Epithelial cell of prostate (primary cell): Measurements from ENCODE around the gene INTS15.
"Not testable (repeated sequence)": the region's sequence is repeated elsewhere in the genome, so short reads cannot be mapped to it uniquely, and the experiment has no call there.

Experiments
- DNase-seq: peaks from one replicate; pipeline ENCODE4 v3.0.0-alpha.2; 2011; ENCODE audit warnings: low read depth, low spot score
- H3K27ac ChIP-seq: fragments of 450-650 bp; 2 replicates; pipeline ENCODE4 v1.5.1; 2017; ENCODE audit warnings: mild to moderate bottlenecking

INTS15 gene

GRCh38 chr7:6614953-6615722 is 25.3 kb downstream of the INTS15 start, which contains the start of gene ZNF853:
TSS of gene ZNF853 (plus strand) at chr7:6615610. CDS start at chr7:6616175, 565 bp downstream.
- DNase-seq = no peak
- no peak within 1 kb of the TSS for H3K27ac ChIP-seq

- DNase-seq = no peak
- no peak overlapping the region for H3K27ac ChIP-seq
These were observed 26.1 kb downstream of the INTS15 start for GRCh38 chr7:6615723-6616555.

- H3K27ac ChIP-seq = no peak overlapping the region
- no peak for DNase-seq
These were observed 27.2 kb downstream of the INTS15 start for GRCh38 chr7:6616854-6617643.

- no peak for DNase-seq
- H3K27ac ChIP-seq = no peak overlapping the region
These were observed 28.8 kb downstream of the INTS15 start for GRCh38 chr7:6618621-6619020.

GRCh38 chr7:6619961-6620360 is 30.1 kb downstream of the INTS15 start:
- H3K27ac ChIP-seq = no peak overlapping the region
- no peak for DNase-seq

DNA sequence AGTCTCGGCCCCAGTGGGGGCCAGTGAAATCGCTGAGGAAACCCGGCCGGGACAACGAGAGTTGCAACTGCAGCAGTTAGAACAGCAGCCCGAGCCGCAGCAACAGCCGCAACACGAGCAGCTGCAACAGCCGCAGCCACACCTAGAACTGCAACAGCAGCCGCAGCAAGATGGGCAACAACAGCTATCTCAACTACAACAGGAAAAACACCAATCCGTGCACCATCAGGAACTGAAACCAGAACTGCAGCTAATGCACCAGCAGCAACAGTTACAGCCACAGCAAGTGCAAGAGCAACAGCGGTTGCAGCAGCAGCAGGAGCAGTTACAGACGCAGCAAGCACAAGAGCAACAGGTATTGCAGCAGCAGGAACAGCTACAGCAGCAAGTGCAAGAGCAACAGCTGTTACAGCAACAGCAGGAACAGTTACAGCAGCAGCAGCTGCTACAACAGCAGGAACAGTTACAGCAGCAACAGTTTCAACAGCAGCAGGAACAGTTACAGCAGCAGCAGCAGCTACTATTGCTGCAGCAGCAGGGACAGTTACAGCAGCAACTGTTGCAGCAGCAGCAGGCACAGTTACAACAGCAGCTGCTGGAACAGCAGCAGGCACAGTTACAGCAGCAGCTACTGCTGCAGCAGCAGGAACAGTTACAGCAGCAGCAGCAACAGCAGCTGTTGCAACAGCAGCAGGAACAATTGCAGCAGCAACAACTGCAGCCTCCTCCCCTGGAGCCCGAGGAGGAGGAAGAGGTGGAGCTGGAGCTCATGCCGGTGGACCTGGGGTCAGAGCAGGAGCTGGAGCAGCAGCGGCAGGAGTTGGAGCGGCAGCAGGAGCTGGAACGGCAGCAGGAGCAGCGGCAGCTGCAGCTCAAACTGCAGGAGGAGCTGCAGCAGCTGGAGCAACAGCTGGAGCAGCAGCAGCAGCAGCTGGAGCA is 31.6 kb downstream of the INTS15 start:
- no peak overlapping the region for H3K27ac ChIP-seq
- DNase-seq = no peak

DNA sequence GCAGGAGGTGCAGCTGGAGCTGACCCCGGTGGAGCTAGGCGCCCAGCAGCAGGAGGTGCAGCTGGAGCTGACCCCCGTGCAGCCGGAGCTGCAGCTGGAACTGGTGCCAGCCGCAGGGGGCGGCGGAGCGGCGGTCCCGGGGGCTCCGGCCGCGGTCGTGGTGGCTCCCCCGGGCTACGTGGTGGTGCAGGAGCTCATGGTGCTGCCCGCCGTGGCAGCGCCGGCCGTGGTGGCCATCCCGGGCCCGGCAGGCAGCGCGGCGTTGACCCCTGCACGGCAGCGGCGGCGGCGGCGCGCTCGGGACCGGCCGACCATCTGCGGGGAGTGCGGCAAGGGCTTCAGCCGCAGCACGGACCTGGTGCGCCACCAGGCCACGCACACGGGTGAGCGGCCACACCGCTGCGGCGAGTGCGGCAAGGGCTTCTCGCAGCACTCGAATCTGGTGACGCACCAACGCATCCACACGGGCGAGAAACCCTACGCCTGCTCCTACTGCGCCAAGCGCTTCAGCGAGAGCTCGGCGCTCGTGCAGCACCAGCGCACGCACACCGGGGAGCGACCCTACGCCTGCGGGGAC is 32.4 kb downstream of the INTS15 start:
- H3K27ac ChIP-seq = no peak overlapping the region
- DNase-seq = no peak

- no peak overlapping the region for H3K27ac ChIP-seq
- no peak for DNase-seq
These were observed 33.9 kb downstream of the INTS15 start for GRCh38 chr7:6623589-6624245.

DNA sequence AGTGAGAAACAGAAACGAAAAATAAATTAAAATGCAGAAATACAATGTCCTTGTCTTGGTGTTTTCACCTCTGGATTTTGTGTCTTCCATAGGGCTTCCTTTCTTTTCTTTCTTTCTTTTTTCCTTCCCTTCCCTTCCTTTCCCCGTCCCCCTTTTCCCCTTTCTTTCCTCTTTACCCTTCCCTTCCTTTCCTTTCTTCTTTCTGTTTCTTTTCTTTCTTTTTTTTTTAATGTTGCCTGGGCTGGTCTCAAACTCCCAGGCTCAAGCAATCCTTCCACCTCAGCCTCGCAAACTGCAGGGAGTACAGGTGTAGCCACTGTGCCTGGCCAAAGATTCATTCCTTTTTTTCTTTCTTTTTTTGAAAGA is 34.4 kb downstream of the INTS15 start:
- H3K27ac ChIP-seq = no peak overlapping the region
- no peak for DNase-seq

DNA sequence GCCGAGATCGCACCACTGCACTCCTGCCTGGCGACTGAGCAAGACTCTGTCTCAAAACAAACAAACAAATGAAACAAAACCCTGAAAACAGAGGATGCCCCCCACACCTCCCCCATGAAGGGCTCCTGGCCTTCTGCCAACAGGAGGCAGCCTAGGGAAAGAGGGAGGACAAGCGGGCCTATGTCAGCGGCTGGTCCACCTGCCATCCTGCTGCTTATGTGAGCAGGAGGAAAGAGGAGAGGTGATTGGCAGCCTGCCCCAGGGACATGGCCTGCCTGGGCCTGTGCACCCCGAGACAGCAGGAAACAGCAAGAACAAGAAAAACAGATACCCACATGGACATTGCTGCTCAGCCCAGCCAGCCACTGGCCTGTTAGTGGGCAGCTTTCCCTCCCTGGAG is 38.2 kb downstream of the INTS15 start:
- DNase-seq = peak; percentile 37
- H3K27ac ChIP-seq = no peak overlapping the region

DNA sequence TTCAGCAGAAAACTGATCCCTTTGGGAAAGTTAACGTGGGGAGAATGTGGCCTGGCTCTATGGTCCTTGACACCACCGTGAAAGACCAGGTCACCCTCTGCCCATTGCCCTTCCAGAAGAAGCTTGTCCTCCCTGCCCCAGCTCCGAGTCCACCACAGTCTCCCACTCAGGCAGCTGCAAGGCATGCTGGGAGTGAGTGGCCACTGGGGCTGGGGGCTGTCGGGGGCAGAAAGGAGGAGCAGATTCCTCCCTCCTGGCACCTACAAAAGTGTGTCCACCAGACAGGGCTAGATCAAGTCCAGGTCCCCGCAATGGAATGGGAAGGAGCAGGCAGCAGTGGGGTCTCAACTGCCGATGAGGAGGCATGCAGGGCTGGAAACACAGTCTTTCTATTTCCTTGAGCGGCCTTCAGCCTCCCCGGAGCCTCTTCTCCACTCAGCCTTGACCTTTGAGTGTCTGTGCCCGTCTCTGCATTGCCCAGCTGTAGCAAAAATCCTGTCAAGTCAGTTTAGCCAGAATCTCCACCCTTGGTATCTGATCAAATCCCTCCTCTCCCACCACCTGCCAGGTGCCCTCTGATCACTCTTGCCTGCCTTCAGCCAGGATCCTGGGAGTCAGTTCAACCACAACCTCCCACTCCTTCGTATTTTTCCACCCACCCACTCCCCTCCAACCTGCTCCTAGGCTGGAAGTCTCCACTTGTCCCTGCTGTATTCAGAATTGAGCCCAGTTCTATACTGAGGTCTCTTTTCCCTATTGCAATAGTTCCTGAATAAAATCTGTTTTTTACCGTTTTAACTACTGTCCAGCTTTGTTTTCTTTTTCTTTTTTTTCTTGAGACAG is 40.4 kb downstream of the INTS15 start:
- H3K27ac ChIP-seq = no peak overlapping the region
- no peak for DNase-seq

- no peak overlapping the region for H3K27ac ChIP-seq
- DNase-seq = no peak
These were observed 41.8 kb downstream of the INTS15 start for GRCh38 chr7:6631605-6632004.

GRCh38 chr7:6634021-6634420 is 44.2 kb downstream of the INTS15 start:
- DNase-seq = no peak
- no peak overlapping the region for H3K27ac ChIP-seq

DNA sequence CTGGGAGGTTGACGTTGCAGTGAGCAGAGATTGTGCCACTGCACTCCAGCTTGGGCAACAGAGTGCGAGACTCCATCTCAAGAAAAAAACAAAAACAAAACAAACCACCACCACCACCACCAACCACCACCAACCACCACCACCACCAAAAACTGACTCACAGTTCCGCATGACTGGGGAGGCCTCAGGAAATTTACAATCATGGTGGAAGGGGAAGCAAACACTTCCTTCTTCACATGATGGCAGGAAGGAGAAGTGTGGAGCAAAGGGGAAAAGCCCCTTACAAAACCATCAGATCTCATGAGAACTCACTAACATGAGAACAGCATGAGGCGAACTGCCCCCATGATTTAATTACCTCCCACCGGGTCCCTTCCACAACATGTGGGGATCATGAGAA is 45.1 kb downstream of the INTS15 start:
- DNase-seq = not testable (repeated sequence)
- peak overlapping the region; percentile 6 for H3K27ac ChIP-seq

DNA sequence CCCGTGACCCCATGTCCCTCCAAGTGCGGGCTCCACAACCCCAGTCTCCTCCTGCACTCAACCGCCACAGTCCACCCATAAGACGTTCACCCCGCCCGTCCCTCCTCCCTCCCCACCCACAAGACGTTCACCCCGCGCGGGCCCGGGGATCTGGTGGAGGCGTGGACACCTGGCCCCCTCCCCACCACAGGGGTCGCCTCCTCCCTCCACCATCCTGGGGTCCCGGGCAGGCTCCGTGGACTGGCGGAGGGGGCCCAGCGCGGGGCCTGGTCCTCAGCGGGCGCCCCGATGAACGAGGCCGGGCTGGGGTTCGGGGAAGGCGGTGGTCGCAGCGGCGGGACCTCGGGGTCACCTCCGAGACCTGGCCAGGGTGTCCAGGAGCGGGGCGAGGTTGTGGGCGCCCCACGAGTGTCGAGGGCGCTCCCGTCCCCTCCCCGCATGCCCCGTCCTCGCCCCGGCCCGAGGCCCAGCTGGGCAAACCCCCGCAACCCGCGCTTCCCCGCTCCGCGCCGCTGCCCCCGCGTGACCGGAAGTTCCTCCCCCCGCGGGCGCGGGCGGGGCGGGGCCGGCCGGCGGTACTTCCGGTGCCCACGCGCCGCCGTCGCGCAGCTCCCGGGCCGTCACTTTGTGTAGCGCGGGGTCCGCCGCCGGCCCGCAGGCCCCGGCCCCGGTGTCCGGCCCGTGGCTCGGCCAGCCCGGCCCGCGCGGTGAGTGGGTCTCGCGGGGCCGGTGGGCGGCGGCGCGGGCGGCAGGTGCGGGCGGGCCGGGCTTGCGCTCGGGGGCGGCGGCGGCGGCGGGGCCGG is 47.1 kb downstream of the INTS15 start, which contains the start of gene ZNF316:
TSS of gene ZNF316 (plus strand) at position 578 of the 803 bp plus-strand sequence. CDS start 5,092 bp downstream, outside the sequence.
- no peak for DNase-seq
- peak within 1 kb of the TSS; percentile 43 for H3K27ac ChIP-seq

DNA sequence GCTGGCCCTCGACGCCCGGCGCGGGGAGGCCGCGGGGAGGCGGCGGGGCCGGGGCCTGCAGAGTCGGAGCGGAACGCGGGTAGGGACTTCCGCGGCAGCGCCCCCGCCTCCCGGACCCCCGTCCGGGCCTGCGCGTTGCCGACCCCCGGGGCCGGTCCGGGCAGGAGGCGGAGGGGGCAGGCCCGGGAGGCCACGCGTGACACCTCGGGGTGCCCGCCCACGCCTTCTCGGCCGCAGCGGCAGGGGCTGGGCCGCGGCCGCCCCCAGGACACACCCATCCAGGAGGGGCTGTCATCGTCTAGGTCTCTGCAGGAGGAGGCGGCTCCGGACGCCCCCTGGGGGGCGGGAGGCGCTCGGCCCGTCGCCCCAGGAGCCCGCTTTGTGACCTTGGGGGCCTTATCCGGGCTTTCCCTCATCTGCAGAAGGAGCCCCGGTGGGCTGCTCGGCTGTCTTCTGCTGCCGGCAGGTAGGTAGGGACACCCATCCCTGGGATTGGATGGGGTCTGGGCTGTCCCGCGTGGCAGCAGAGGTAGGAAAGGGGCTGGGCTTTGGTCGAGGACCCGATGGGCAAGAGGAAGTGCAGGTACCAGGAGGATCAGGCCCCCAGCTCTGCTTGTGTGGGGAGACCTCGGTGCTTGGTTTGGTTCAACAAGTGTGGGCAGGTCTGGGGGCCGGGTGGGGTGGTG is 47.9 kb downstream of the INTS15 start:
- peak overlapping the region; percentile 43 for H3K27ac ChIP-seq
- DNase-seq = no peak
